Measurements from ENCODE around the gene XPO6. TPM values are rescaled to one million over a fixed set of nuclear protein-coding genes. Genes with fewer than 3 reads are reported as not detected.

The XPO6 gene
- polyA plus RNA-seq, 1 donor from 2014 or later, result 104 TPM

- Histone ChIP-seq H3K9me3 (ENCODE audit: low read length) (no peaks in the 10 kb centered on the region), H3K4me2 (ENCODE audit: low read length) (no peak overlapping the region), H3F3A (ENCODE audit: insufficient read depth, low read length, poor library complexity, severe bottlenecking) (no peaks in the 10 kb centered on the region), H3K27me3 (ENCODE audit: insufficient read depth, low read depth, low read length) (no peaks in the 10 kb centered on the region), H3K9me2 (ENCODE audit: insufficient read depth, low read length) (no peaks in the 10 kb centered on the region), H3K9ac (ENCODE audit: low read length) (no peak overlapping the region), H2AFZ (ENCODE audit: low read depth, low read length) (no peak overlapping the region), H3K79me2 (replicated peaks; ENCODE audit: insufficient read depth, low read length) (peaks cover 32% of the 10 kb centered on the region), H4K20me1 (ENCODE audit: insufficient read depth) (peaks cover 16% of the 10 kb centered on the region), H3K36me3 (ENCODE audit: insufficient read depth, low read length) (no peaks in the 10 kb centered on the region), H3K4me3 (ENCODE audit: low read length) (no peak overlapping the region), H3K27ac (ENCODE audit: low read length) (no peak overlapping the region)
- TF ChIP-seq, protein P1, sequence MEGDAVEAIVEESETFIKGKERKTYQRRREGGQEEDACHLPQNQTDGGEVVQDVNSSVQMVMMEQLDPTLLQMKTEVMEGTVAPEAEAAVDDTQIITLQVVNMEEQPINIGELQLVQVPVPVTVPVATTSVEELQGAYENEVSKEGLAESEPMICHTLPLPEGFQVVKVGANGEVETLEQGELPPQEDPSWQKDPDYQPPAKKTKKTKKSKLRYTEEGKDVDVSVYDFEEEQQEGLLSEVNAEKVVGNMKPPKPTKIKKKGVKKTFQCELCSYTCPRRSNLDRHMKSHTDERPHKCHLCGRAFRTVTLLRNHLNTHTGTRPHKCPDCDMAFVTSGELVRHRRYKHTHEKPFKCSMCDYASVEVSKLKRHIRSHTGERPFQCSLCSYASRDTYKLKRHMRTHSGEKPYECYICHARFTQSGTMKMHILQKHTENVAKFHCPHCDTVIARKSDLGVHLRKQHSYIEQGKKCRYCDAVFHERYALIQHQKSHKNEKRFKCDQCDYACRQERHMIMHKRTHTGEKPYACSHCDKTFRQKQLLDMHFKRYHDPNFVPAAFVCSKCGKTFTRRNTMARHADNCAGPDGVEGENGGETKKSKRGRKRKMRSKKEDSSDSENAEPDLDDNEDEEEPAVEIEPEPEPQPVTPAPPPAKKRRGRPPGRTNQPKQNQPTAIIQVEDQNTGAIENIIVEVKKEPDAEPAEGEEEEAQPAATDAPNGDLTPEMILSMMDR (IDR thresholded peaks at IDR 0.05; ENCODE audit: poor library complexity, severe bottlenecking), result no peak
- no peak for TF ChIP-seq RAD21 (conservative IDR thresholded peaks at IDR 0.05)
- TF ChIP-seq TAF1 (IDR thresholded peaks at IDR 0.05; ENCODE audit: low read depth), result no peak
- no peak for TF ChIP-seq EP300 (conservative IDR thresholded peaks at IDR 0.05; ENCODE audit: poor library complexity, severe bottlenecking)
- TF ChIP-seq POLR2AphosphoS5 (IDR thresholded peaks at IDR 0.05), result no peak
- TF ChIP-seq, protein P2, sequence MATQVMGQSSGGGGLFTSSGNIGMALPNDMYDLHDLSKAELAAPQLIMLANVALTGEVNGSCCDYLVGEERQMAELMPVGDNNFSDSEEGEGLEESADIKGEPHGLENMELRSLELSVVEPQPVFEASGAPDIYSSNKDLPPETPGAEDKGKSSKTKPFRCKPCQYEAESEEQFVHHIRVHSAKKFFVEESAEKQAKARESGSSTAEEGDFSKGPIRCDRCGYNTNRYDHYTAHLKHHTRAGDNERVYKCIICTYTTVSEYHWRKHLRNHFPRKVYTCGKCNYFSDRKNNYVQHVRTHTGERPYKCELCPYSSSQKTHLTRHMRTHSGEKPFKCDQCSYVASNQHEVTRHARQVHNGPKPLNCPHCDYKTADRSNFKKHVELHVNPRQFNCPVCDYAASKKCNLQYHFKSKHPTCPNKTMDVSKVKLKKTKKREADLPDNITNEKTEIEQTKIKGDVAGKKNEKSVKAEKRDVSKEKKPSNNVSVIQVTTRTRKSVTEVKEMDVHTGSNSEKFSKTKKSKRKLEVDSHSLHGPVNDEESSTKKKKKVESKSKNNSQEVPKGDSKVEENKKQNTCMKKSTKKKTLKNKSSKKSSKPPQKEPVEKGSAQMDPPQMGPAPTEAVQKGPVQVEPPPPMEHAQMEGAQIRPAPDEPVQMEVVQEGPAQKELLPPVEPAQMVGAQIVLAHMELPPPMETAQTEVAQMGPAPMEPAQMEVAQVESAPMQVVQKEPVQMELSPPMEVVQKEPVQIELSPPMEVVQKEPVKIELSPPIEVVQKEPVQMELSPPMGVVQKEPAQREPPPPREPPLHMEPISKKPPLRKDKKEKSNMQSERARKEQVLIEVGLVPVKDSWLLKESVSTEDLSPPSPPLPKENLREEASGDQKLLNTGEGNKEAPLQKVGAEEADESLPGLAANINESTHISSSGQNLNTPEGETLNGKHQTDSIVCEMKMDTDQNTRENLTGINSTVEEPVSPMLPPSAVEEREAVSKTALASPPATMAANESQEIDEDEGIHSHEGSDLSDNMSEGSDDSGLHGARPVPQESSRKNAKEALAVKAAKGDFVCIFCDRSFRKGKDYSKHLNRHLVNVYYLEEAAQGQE (IDR thresholded peaks at IDR 0.05; ENCODE audit: borderline replicate concordance), result no peak
- no peak for TF ChIP-seq MXI1 (conservative IDR thresholded peaks at IDR 0.05; ENCODE audit: poor library complexity, severe bottlenecking)
- no peak for TF ChIP-seq SMC3 (conservative IDR thresholded peaks at IDR 0.05; ENCODE audit: poor library complexity)
- TF ChIP-seq EZH2 (IDR thresholded peaks at IDR 0.05; ENCODE audit: borderline replicate concordance, insufficient read depth, low read length, poor library complexity, severe bottlenecking), result no peak
Measured at GRCh38 chr16:28202147-28202746, 9.5 kb downstream of the XPO6 start.

DNA sequence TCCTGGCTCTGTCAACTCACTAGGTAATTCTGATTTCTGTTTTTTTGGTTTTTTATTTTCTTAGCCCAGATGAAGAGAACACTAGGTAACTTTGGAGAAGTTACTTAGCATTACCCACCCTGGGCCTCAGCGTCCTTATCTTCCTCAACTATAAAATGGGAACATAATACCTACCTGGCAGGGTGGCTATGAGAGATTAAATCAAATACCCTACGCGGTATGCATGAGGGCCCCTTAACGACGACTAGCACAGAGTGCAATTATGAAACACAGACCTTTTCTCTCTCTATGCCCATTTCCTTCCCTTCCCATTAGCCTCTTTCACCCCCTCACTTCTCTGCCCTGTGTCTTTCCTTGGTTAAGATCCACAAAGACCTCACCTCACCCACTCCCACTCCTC is 11.1 kb downstream of the XPO6 start:
- peaks cover 30% of the 10 kb centered on the region for H3K79me2 ChIP-seq (replicated peaks; ENCODE audit: insufficient read depth, low read length)
- H4K20me1 ChIP-seq (ENCODE audit: insufficient read depth), result peaks cover 12% of the 10 kb centered on the region
- no peak overlapping the region for H3K27ac ChIP-seq (ENCODE audit: low read length)

More for the DNA sequence above, 11.1 kb downstream of the XPO6 start:
- no peak overlapping the region for H3K9ac ChIP-seq (ENCODE audit: low read length)
- H3K27me3 ChIP-seq (ENCODE audit: insufficient read depth, low read depth, low read length), result no peaks in the 10 kb centered on the region
- no peak overlapping the region for H3K4me2 ChIP-seq (ENCODE audit: low read length)
- H3K9me2 ChIP-seq (ENCODE audit: insufficient read depth, low read length), result no peaks in the 10 kb centered on the region
- no peak overlapping the region for H2AFZ ChIP-seq (ENCODE audit: low read depth, low read length)
- no peak overlapping the region for H3K4me3 ChIP-seq (ENCODE audit: low read length)
- no peaks in the 10 kb centered on the region for H3K36me3 ChIP-seq (ENCODE audit: insufficient read depth, low read length)
- TF ChIP-seq RAD21 (conservative IDR thresholded peaks at IDR 0.05) (no peak), SMC3 (conservative IDR thresholded peaks at IDR 0.05; ENCODE audit: poor library complexity) (no peak)
- no peaks in the 10 kb centered on the region for H3F3A ChIP-seq (ENCODE audit: insufficient read depth, low read length, poor library complexity, severe bottlenecking)
- no peaks in the 10 kb centered on the region for H3K9me3 ChIP-seq (ENCODE audit: low read length)
